ENCODE results near the gene DCAF17.

DCAF17 gene

DNA sequence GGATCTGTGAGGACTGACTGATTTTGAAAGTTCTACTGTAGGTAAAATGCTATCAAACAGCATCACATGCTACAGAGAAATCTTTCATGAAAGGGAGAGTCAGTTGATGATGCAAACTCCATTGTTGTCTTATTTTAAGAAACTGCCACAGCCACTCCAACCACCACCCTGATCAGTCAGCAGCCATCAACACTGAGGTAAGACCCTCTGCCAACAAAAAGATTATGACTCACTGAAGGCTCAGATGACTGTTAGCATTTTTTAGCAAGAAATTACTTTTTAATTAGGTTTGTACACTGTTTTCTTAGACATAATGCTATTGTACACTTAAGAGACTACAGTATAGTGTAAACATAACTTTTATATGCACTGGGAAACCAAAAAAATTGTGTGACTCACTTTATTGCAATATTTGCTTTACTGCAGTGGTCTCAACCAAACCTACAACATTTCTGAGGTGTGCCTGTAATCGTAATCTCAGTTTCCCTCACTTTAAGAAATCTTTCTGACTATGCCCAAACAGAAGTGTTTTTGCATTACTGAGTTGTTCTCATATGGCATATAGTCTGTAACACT is 43.0 kb upstream of the DCAF17 start:
- Histone ChIP-seq H3K4me3 (no peak overlapping the region), H3K36me3 (no peaks in the 10 kb centered on the region), H3K27me3 (no peaks in the 10 kb centered on the region), H3K4me1 (peaks cover 0 to 3% (median 0%) of the 10 kb centered on the region in 4 donors), H3K9me3 (no peaks in the 10 kb centered on the region), H3K27ac (no peak overlapping the region)
- intact Hi-C loops (cut with DNase I; ENCODE audit: low total_unique reads) = no loop called here
- no peak for DNase-seq
- TF ChIP-seq, protein P1, sequence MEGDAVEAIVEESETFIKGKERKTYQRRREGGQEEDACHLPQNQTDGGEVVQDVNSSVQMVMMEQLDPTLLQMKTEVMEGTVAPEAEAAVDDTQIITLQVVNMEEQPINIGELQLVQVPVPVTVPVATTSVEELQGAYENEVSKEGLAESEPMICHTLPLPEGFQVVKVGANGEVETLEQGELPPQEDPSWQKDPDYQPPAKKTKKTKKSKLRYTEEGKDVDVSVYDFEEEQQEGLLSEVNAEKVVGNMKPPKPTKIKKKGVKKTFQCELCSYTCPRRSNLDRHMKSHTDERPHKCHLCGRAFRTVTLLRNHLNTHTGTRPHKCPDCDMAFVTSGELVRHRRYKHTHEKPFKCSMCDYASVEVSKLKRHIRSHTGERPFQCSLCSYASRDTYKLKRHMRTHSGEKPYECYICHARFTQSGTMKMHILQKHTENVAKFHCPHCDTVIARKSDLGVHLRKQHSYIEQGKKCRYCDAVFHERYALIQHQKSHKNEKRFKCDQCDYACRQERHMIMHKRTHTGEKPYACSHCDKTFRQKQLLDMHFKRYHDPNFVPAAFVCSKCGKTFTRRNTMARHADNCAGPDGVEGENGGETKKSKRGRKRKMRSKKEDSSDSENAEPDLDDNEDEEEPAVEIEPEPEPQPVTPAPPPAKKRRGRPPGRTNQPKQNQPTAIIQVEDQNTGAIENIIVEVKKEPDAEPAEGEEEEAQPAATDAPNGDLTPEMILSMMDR (IDR thresholded peaks at IDR 0.05) = no peak

DNA sequence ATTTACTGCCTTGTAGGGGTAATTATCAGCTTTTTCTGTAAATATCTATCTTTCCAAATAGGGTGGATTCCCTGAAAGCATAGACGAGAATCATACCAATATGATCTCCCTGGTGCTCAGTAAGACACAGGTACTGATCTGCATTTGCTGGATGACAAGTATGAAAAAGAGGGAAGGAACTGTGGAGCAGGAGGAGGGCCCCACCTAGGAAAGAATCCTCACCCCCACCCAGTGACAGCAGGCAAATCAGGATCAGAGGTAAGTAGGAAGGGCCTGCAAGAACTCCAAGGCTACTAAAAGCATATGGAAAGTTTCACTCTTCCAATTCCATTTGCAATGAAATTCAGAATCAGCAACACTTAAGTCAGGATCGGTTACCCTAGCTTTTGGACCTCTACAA is 42.5 kb upstream of the DCAF17 start:
- no peaks in the 10 kb centered on the region for H3K36me3 ChIP-seq
- no peak for DNase-seq
- intact Hi-C loops (cut with DNase I; ENCODE audit: low total_unique reads) = no loop called here
- TF ChIP-seq, protein P1 (IDR thresholded peaks at IDR 0.05) = no peak
- H3K4me3 ChIP-seq = no peak overlapping the region
- no peaks in the 10 kb centered on the region for H3K9me3 ChIP-seq
- H3K4me1 ChIP-seq = peaks cover 0 to 6% (median 0%) of the 10 kb centered on the region in 4 donors
- no peak overlapping the region for H3K27ac ChIP-seq
- no peaks in the 10 kb centered on the region for H3K27me3 ChIP-seq

DNA sequence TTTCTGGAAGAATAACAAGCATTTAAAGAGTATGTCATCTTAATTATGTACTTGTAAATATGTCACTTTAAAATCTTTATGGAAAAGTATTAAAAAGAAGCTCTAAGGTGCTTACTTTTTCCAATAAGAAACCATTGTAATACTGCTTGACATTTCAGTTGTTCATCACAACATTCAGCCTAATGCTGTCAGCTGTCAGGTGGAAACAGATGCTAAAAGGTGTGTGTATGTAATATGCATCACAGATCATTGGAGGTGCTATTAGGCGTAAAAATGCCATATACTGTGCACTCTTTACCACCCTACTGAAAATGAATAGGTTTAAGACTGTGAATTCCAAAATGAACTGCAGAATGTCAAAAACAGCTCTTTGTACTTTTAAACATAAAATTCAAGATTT is 40.5 kb upstream of the DCAF17 start:
- Histone ChIP-seq H3K9me3 (no peaks in the 10 kb centered on the region), H3K4me3 (no peak overlapping the region), H3K27ac (no peak overlapping the region), H3K36me3 (no peaks in the 10 kb centered on the region), H3K4me1 (peaks cover 0 to 8% (median 0%) of the 10 kb centered on the region in 4 donors), H3K27me3 (no peaks in the 10 kb centered on the region)
- intact Hi-C loops (cut with DNase I; ENCODE audit: low total_unique reads) = no loop called here
- TF ChIP-seq, protein P1 (IDR thresholded peaks at IDR 0.05) = no peak
- DNase-seq = no peak

DNA sequence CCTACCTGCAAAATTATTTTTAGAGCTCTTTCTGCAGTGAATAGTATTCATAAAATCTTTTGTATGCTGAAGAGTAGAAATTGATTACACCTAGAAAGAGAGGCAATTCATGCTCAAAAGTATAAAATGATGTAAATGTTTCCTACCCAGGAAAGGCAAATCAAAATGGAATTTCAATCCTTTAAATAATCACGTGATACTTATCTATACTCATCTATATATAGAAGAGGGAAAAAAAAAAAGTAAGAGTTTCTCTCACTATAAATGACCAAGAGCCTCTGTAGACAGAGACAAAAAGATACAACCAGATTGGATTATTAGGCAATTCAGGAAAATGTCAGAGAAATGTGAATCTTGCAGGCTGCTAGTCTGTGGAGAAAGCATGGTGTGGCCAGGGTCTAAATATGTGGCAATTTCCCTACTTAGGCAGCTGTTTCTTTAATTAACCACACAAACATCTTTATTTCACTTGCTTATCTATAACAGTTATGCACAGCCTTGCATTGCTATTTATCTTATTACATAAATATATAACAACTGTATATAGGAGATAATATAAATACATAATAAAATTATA is 39.8 kb upstream of the DCAF17 start:
- TF ChIP-seq, protein P1 (IDR thresholded peaks at IDR 0.05) = no peak
- intact Hi-C loops (cut with DNase I; ENCODE audit: low total_unique reads) = no loop called here
- no peaks in the 10 kb centered on the region for H3K36me3 ChIP-seq

DNA sequence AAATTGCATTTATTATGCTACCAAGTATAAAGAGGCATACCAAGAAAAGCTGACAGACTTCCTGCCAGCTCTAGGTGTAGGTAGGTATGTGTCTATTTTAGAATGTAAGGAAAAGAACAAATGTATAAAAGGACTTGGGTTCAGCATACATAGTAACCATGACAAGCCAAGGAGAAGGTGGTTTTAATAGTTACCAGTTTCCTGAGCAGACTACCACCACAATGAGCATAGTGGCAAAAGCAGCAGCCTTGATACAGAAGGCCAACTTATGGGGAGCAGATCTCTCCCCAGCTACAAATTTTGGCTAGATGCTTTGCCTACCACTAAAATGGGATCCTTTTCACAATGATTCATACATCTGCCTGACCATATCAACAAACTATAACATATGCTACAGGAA is 34.7 kb upstream of the DCAF17 start:
- Histone ChIP-seq H3K4me1 (peaks cover 0 to 5% (median 0%) of the 10 kb centered on the region in 4 donors), H3K4me3 (no peak overlapping the region), H3K9me3 (peaks cover 0 to 6% (median 0%) of the 10 kb centered on the region in 3 donors), H3K27ac (no peak overlapping the region), H3K36me3 (peaks cover 0 to 5% (median 0%) of the 10 kb centered on the region in 3 donors), H3K27me3 (no peaks in the 10 kb centered on the region)
- intact Hi-C loops (cut with DNase I; ENCODE audit: low total_unique reads) = no loop called here
- no peak for DNase-seq
- TF ChIP-seq, protein P1 (IDR thresholded peaks at IDR 0.05) = no peak

More for the DNA sequence above, 39.8 kb upstream of the DCAF17 start:
- Histone ChIP-seq H3K4me3 (no peak overlapping the region), H3K9me3 (no peaks in the 10 kb centered on the region), H3K4me1 (peaks cover 0 to 8% (median 0%) of the 10 kb centered on the region in 4 donors), H3K27me3 (no peaks in the 10 kb centered on the region), H3K27ac (no peak overlapping the region)
- DNase-seq = no peak
